GM21717 (cell line): Measurements from ENCODE around the gene ELOB.

Experiments
- ATAC-seq: cut with Tn5 transposase; IDR thresholded peaks from one replicate; pipeline ENCODE4 v1.9.1; 2021; ENCODE audit warnings: mild to moderate bottlenecking, moderate library complexity; ENCODE audit not compliant: unreplicated experiment

Gene ELOB

GRCh38 chr16:2811703-2812471 lies 34.8 kb upstream of the ELOB start:
- no peak for ATAC-seq

GRCh38 chr16:2810651-2811050 lies 33.6 kb upstream of the ELOB start:
- no peak for ATAC-seq

DNA sequence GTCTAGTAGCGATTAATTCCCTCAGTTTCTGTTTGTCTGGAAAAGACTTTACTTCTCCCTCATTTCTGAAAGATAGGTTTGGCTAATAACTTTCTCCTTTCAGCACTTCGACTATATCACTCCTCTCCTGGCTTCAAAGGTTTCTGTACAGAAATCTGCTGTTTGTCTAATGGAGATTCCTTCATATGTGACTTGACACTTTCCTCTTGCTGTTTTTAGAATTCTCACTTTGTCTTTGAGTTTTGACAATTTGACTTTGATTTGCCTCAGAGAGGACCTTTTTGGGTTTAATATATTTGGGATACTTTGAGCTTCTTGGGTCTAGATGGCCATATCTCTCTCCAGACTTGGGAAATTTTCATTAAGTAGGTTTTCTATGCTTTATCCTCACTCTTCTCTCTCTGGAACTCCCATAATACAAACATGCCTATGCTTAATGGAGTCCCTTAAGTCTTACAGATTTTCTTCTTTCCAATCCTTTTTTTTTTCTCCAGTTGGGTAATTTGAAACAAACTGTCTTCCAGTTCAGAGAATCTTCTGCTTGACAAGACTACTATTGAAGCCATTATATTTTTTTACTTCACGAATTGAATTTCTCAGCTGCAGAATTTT lies 32.2 kb upstream of the ELOB start:
- ATAC-seq: no peak

DNA sequence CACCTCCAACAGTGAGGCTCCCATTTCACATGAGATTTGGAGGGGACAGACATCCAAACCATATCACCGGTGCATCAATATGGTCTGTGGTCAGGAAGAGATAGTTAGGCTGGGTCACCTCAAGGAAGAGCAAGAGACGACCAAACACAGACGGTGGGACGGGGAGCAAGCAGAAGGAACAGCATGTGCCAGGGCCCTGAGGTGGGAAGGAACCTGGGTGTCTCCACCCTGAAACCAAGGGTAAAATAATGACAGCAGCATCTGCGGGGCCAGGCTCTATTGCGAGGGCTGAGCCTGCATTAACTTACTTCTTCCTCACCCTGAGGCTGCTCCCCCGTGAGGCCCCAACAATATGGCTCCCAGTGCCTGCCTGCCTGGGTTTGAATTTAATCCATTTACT lies 31.1 kb upstream of the ELOB start:
- ATAC-seq: no peak

GRCh38 chr16:2806286-2806685 lies 29.2 kb upstream of the ELOB start:
- no peak for ATAC-seq

DNA sequence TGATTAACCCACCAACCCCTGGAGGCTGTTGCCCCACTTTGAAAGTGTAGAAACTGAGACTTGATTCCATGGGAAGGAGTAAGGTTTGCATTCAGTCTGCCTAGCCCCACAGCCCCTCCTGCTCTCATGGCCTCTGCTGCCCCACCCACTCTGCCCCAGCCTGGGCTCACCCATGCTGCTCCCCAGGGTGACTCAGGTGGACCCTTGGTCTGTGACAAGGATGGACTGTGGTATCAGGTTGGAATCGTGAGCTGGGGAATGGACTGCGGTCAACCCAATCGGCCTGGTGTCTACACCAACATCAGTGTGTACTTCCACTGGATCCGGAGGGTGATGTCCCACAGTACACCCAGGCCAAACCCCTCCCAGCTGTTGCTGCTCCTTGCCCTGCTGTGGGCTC lies 27.6 kb upstream of the ELOB start:
- no peak for ATAC-seq

GRCh38 chr16:2803545-2804195 lies 26.6 kb upstream of the ELOB start:
- no peak for ATAC-seq

- no peak for ATAC-seq
Measured at GRCh38 chr16:2799859-2800226, 22.8 kb upstream of the ELOB start.

DNA sequence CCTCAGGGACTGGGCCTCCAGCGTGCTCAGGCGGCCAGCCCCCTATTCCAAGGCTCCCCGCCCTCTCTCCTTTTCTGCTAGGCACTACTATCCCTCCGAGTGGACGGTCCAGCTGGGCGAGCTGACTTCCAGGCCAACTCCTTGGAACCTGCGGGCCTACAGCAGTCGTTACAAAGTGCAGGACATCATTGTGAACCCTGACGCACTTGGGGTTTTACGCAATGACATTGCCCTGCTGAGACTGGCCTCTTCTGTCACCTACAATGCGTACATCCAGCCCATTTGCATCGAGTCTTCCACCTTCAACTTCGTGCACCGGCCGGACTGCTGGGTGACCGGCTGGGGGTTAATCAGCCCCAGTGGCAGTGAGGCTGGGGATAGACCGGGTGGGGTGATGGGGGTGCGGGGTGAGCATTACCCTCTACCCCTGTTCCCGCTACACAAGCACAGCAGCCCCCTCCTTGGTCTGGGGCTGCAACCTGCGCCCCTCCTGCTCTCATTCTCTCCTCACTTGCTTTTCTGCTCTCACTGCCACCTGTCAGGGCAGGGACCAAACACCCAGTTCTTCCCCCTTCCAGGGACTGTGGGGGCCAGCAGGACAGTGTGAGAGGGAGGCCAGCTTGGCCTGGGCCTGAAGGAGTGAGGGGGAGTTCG lies 22.3 kb upstream of the ELOB start:
- ATAC-seq: no peak

- ATAC-seq: no peak
Measured at GRCh38 chr16:2798723-2799204, 21.7 kb upstream of the ELOB start.

- no peak for ATAC-seq
Measured at GRCh38 chr16:2795395-2796143, 18.5 kb upstream of the ELOB start.

GRCh38 chr16:2792940-2793339 lies 15.9 kb upstream of the ELOB start:
- no peak for ATAC-seq

GRCh38 chr16:2791174-2791573 lies 14.1 kb upstream of the ELOB start:
- no peak for ATAC-seq

- no peak for ATAC-seq
Measured at GRCh38 chr16:2790631-2791030, 13.6 kb upstream of the ELOB start.

- ATAC-seq: no peak
Measured at GRCh38 chr16:2787961-2788360, 10.9 kb upstream of the ELOB start.

- no peak for ATAC-seq
Measured at GRCh38 chr16:2787406-2787805, 10.3 kb upstream of the ELOB start, which contains the start of gene PRSS33. PRSS33 (minus strand) TSS chr16:2787560; CDS start chr16:2786547, 1,013 bp downstream.

DNA sequence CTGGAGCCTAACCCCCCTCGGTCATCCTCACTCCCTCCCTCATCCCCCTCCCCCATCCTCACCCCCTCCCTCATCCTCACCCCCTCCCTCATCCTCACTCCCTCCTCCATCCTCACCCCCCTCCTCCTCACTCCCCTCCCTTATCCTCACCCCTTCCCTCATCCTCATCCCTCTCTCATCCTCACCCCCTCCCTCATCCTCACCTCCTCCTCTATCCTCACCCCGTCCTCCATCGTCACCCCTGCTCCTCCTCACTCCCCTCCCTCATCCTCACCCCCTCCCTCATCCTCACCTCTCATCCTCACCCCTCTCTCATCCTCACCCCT lies 9.7 kb upstream of the ELOB start:
- no peak for ATAC-seq

DNA sequence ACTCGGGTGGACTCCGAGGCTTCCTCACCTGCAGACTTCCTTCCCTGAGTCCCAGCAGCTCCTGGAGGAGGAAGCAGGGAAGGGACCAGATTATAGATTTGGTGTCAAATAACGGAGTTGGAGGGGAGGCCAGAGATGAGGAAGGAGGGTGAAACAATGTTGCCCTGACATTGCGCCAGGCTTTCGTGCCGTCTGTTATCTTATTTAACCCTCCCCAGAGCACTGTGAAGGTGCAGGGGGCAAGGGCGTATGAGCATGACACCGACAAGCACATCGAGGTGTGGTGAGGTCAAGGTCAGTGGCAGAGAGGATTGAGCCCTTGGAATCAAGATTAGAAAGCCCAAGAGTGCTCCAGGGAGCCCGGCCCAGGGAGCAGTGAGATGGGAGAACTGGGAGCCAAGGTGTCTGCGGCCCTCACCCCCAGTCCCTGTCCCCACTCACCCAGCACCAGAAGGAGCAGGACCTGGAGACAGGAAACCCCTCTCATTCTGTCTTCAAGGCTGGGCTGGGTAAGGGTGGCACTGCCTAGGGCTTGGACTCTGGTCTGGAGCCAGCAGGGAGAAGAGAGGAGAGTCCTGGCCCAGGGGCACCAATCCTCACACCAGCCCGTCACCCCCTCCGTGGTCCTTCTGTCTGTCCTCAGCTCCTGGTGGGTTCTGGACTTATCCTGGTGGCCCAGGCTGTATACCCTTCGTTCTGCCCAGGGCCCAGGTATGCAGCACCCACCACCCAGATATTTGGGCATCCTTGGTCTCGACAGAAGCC lies 9.2 kb upstream of the ELOB start:
- no peak for ATAC-seq

DNA sequence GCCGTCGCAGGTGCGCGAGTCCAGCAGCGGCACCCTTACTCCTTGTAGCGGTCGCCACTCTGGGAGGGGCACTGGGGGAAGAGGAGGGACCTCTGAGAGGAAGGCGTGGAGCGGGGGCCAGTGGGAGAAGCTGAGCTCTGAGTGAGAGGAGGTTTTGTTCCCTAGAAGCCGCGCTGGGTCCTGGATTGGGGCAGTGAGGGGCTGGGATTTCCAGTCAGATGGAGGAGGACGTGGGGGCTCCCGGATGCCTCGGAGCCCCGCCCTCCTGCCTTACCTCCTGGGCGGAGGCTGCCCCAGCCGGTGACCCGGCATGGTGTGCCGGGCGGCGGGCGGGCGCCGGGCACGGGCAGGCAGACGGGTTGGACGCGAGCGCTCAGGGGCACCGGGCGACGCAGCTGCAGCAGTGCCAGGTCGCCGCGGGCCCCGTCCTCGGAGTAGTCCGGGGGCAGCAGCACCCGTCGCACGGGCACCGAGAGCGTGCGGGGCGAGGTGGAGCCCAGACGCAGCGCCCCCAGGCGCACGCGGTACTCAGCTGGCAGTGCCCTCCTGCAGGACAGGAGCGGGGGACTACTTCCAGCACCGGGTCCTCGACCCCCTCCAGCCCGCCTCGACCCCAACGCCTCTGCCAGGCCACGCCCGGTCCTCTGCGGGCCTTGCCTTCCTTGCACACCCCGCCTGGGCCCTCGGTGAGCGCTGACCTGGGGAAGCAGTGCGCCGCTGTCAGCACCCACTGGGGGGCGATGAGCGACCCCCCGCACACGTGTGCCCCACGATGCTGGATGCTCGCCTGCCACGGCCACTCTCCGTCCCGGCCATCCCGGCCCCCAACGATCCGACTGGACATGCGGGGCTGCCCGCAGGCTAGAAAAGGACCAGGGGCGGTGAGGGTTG lies 8.3 kb upstream of the ELOB start:
- no peak for ATAC-seq
